HG03520 (cell line): ENCODE measurements around the gene PATE3.

Experiments used
- ATAC-seq: cut with Tn5 transposase; IDR thresholded peaks from one replicate; pipeline ENCODE4 v1.9.1; 2021; ENCODE audit warnings: mild to moderate bottlenecking, moderate library complexity; ENCODE audit not compliant: unreplicated experiment

PATE3 gene

DNA sequence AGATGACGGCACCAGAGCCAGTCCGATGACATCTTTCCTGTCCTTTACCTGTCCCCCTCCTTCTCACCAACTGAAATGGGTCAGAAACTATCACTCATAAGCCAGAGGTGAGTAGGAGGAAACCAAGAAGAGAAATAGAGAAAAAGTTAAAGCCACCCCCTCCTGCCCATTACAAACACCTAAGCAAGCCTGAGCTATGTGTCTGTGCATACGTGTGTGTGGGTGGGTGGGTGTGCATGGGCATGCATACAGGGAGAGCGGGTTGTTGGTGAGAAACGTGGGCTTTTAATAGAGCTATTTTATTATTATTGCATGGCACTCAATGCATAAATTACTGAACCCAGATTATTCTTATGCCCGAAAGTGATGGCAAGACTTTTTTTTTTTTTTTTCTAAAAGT lies 47.8 kb downstream of the PATE3 start:
- ATAC-seq, result no peak
